NCI-H2081 treated with DMSO at 0.1 percent for 48 hours (cell line): ENCODE measurements around the gene CDKN2B.

Source experiments
- DNase-seq: peaks from one replicate; lab custom pipeline; 2025; lab: John Stamatoyannopoulos, UW

The CDKN2B gene

DNA sequence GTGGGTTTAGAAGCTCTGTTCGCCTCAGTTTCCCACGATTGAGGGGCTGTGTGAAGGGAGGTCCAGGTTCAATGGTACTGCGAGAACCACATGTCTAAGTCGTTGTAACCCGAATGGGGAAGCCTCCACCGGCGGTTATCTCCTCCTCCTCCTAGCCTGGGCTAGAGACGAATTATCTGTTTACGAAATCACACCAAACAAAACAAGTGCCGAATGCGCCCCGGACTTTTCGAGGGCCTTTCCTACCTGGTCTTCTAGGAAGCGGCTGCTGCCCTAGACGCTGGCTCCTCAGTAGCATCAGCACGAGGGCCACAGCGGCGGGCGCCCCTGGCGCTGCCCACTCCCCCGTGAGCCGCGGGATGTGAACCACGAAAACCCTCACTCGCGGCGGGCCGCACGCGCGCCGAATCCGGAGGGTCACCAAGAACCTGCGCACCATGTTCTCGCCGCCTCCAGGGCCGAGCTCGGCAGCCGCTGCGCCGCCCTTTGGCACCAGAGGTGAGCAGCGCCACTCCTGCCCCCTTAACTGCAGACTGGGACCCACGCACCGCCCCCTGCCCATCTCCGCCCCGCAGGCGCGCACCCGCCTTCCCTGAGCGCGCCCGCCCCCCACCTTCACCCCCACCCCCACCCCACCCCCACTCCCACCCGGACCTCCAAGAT is 15.1 kb downstream of the CDKN2B start, which contains the start of gene CDKN2A:
CDKN2A (minus strand) TSS at position 500 of the 663 bp plus-strand sequence.
- DNase-seq, result no peak

DNA sequence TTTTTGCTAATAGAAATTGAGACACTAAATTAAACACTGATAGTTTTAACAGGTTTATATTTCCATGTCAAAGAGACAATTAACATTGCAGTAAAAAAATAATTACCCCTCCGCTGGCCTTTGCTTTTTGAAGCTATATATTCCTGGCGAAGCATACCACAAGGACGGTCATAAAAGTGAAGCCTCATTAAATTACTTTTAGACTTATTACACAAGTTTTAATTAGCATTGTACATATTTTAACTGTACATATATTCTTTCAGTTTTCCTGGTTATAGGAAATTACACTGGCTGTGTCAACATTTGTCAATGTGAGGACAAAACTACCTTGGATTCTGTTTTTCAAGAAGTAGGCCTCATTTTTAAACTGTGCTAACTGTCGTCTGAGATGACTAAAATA is 16.1 kb downstream of the CDKN2B start:
- no peak for DNase-seq

- no peak for DNase-seq
Observed at GRCh38 chr9:21991072-21991959, 17.8 kb downstream of the CDKN2B start.

- DNase-seq, result no peak
Observed at GRCh38 chr9:21989440-21990189, 19.5 kb downstream of the CDKN2B start.

DNA sequence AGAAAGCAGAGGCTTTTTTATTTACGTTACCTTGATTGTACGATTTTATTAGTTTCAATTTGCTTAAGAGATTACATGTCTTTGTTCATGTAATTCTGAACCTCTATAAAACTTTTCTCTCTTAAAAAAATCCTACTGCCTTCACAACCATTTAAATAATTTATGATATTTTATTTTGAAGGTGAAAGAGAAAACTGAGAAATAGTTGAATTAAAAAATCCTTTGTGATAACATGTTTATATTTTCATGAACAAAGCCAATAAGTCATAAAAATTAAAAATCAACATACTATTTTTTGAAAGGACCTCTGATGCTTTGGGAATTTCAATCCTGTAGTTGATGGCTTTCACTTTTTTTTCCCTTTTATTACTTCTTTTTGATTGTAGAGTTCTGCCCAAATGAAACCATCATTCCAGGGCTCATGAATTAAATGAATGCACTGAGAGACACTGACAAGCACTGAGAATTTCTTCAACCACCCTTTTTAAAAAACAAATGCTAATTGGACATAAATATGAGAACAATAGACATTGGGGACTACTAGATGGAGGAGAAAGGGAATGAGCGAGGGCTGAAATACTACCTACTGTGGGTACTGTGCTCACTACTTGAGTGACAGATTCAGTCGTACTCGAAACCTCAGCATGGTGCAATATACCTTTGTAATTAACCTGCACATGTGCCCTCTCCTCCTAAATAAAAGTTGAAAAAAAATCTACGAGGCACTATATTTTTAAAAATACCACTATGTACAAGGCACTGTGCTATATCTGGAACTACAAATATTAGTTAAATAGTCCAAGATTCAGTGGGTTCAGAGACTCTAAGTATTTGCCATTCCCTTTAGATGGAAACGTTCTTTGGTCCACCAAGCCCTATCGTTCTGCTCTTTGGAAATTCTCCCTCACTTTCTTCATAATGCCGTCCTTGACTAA is 20.8 kb downstream of the CDKN2B start:
- peak; percentile 44 for DNase-seq

GRCh38 chr9:21985964-21986667 is 23.0 kb downstream of the CDKN2B start:
- no peak for DNase-seq

- no peak for DNase-seq
Observed at GRCh38 chr9:21984101-21984500, 25.0 kb downstream of the CDKN2B start.

- DNase-seq, result peak; percentile 40
Observed at GRCh38 chr9:21983561-21983935, 25.6 kb downstream of the CDKN2B start.

DNA sequence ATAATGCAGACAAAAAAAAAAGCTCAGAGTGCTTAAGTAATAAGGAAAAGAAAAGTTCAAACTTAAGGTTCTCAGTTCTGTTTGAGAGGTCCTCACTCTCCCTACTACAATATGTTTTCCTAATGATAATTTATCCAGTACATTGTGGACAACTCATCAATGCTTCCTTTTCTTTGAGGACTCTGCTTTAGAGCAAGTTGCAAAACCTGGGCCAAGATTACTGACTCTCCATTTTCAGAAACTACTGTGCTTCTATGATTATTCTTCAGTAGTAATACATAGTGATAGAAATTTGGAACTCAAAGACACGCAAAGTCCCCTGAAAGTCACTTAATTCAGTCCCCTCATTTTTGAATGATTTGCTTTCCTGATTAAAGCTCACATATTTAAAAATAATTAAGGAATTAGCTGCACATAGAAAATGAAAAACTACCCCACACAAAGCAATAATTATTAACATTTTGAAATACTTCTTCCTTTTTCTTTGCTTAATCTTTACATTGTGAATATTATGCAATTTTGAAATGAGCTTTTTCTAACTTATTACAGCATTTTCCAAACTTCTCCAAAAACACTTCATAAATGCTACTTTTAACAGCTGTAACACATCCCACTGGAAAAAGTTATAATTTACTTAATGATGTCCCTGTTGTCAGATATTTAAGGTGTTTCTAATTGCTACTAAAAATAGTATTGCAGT is 26.1 kb downstream of the CDKN2B start:
- no peak for DNase-seq

- DNase-seq, result no peak
Observed at GRCh38 chr9:21982391-21982790, 26.7 kb downstream of the CDKN2B start.

GRCh38 chr9:21976334-21976875 is 32.7 kb downstream of the CDKN2B start:
- DNase-seq, result no peak

GRCh38 chr9:21974722-21975409 is 34.2 kb downstream of the CDKN2B start:
- DNase-seq, result peak; percentile 60

DNA sequence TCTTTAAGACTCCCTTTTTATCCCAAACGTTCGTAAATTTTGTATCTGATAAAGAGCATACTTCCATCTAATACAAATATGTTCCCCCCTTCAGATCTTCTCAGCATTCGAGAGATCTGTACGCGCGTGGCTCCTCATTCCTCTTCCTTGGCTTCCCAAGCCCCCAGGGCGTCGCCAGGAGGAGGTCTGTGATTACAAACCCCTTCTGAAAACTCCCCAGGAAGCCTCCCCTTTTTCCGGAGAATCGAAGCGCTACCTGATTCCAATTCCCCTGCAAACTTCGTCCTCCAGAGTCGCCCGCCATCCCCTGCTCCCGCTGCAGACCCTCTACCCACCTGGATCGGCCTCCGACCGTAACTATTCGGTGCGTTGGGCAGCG is 34.8 kb downstream of the CDKN2B start:
- DNase-seq, result no peak

- DNase-seq, result no peak
Observed at GRCh38 chr9:21972361-21972760, 36.7 kb downstream of the CDKN2B start.

DNA sequence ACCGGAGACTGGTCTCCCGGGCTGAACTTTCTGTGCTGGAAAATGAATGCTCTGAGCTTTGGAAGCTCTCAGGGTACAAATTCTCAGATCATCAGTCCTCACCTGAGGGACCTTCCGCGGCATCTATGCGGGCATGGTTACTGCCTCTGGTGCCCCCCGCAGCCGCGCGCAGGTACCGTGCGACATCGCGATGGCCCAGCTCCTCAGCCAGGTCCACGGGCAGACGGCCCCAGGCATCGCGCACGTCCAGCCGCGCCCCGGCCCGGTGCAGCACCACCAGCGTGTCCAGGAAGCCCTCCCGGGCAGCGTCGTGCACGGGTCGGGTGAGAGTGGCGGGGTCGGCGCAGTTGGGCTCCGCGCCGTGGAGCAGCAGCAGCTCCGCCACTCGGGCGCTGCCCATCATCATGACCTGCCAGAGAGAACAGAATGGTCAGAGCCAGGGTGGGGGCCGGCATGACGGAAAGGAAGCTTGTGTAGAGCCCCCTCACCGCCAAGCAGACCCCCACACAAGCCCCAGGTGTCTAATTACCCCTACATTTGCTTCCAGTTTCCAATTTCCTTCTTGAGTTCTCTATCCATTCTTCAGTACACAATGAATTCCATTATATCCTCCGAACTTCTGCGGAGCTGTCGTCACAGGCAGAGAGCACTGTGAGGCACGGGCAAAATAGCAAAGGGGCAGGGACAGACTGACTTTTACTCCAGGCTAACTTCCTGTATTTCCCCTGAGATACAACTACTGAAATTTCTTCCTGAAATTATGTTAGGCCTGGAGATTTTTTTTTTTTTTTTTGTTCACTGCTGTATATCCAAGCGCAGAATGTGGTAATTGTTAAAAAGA is 38.1 kb downstream of the CDKN2B start:
- DNase-seq, result no peak

GRCh38 chr9:21969951-21970799 is 38.9 kb downstream of the CDKN2B start:
- no peak for DNase-seq
